HEK293T (cell line): ENCODE data around the gene RHOXF2.
"Not testable (repeated sequence)": the region's sequence is repeated elsewhere in the genome, so short reads cannot be mapped to it uniquely, and the experiment has no call there.

Source experiments
- CTCF ChIA-PET: fragments of 350-600 bp; formaldehyde crosslinking; extraction: SDS; loops from one replicate; lab custom pipeline; 2021; ENCODE audit warnings: antibody characterized with exemption, inconsistent platforms; lab: Yijun Ruan, JAX
- POLR2A ChIA-PET: fragments of 350-600 bp; formaldehyde crosslinking; extraction: SDS; loops from one replicate; lab custom pipeline; 2020; ENCODE audit warnings: antibody characterized with exemption, inconsistent platforms; lab: Yijun Ruan, JAX
- DNase-seq: peaks from one replicate; pipeline ENCODE4 v3.0.0; 2012; ENCODE audit warnings: mixed read lengths; ENCODE audit errors: extremely low spot score
- ARNT ChIP-seq: fragments of 450-650 bp; IDR thresholded peaks from 2 replicates; pipeline ENCODE4 v1.6.1; 2017; ENCODE audit warnings: mild to moderate bottlenecking
- BHLHE40 ChIP-seq: fragments of 450-650 bp; IDR thresholded peaks from 2 replicates; pipeline ENCODE4 v1.6.1; 2016; ENCODE audit warnings: mild to moderate bottlenecking, moderate library complexity, borderline replicate concordance
- CTBP1 ChIP-seq: fragments of 450-650 bp; IDR thresholded peaks from 2 replicates; pipeline ENCODE4 v1.6.1; 2016; ENCODE audit warnings: borderline replicate concordance
- ELF4 ChIP-seq: fragments of 450-650 bp; IDR thresholded peaks from 2 replicates; pipeline ENCODE4 v1.6.1; 2017; ENCODE audit warnings: antibody characterized with exemption
- FOXA1 ChIP-seq: fragments of 450-650 bp; IDR thresholded peaks from 2 replicates; pipeline ENCODE4 v1.6.1; 2016; ENCODE audit warnings: mild to moderate bottlenecking
- FOXK2 ChIP-seq: fragments of 450-650 bp; IDR thresholded peaks from 2 replicates; pipeline ENCODE4 v1.6.1; 2016; ENCODE audit warnings: mild to moderate bottlenecking
- FOXM1 ChIP-seq: fragments of 450-650 bp; IDR thresholded peaks from 2 replicates; pipeline ENCODE4 v1.6.1; 2017; ENCODE audit warnings: mild to moderate bottlenecking, borderline replicate concordance
- HDGF ChIP-seq: fragments of 450-650 bp; IDR thresholded peaks from 2 replicates; pipeline ENCODE4 v1.6.1; 2017; ENCODE audit warnings: antibody characterized with exemption, borderline replicate concordance
- L3MBTL2 ChIP-seq: fragments of 450-650 bp; conservative IDR thresholded peaks from 2 replicates; pipeline ENCODE4 v1.6.1; 2016; ENCODE audit warnings: mild to moderate bottlenecking
- LEF1 ChIP-seq: fragments of 450-650 bp; IDR thresholded peaks from 2 replicates; pipeline ENCODE4 v1.6.1; 2017; ENCODE audit warnings: mild to moderate bottlenecking, borderline replicate concordance
- NFRKB ChIP-seq: fragments of 450-650 bp; IDR thresholded peaks from 2 replicates; pipeline ENCODE4 v1.6.1; 2016; ENCODE audit warnings: mild to moderate bottlenecking, moderate library complexity
- PKNOX1 ChIP-seq: fragments of 450-650 bp; IDR thresholded peaks from 2 replicates; pipeline ENCODE4 v1.6.1; 2016
- SP1 ChIP-seq: fragments of 450-650 bp; IDR thresholded peaks from 2 replicates; pipeline ENCODE4 v1.6.1; 2017
- SUZ12 ChIP-seq: fragments of 450-650 bp; IDR thresholded peaks from 2 replicates; pipeline ENCODE4 v1.6.1; 2016; ENCODE audit warnings: mild to moderate bottlenecking
- TARDBP ChIP-seq: fragments of 450-650 bp; IDR thresholded peaks from 2 replicates; pipeline ENCODE4 v1.6.1; 2016
- ZNF384 ChIP-seq: fragments of 450-650 bp; IDR thresholded peaks from 2 replicates; pipeline ENCODE4 v1.6.1; 2016

Gene RHOXF2

GRCh38 chrX:120158313-120158712 lies at the start of gene RHOXF2:
Gene RHOXF2, plus strand, starts transcription at chrX:120158613. Its CDS starts 138 bp downstream, at chrX:120158751.
- POLR2A ChIA-PET, CTCF ChIA-PET, DNase-seq: not testable (repeated sequence)

GRCh38 chrX:120109378-120109777 lies 49.0 kb upstream of the RHOXF2 start:
- ChIA-PET CTCF (no interaction called here), POLR2A (no interaction called here)
- no peak for DNase-seq
- TF ChIP-seq CTBP1: no peak
- no peak for TF ChIP-seq FOXK2
- no peak for TF ChIP-seq ZNF384
- no peak for TF ChIP-seq NFRKB
- TF ChIP-seq PKNOX1: no peak
- no peak for TF ChIP-seq TARDBP
- no peak for TF ChIP-seq FOXA1
- no peak for TF ChIP-seq HDGF
- no peak for TF ChIP-seq FOXM1
- no peak for TF ChIP-seq LEF1
- no peak for TF ChIP-seq L3MBTL2
- no peak for TF ChIP-seq SP1
- TF ChIP-seq ELF4: no peak
- TF ChIP-seq BHLHE40: no peak
- no peak for TF ChIP-seq SUZ12
- TF ChIP-seq ARNT: no peak

GRCh38 chrX:120111611-120112010 lies 46.8 kb upstream of the RHOXF2 start:
- POLR2A ChIA-PET: no interaction called here
- CTCF ChIA-PET: no interaction called here
- DNase-seq: no peak
- TF ChIP-seq L3MBTL2 (no peak), HDGF (no peak), SP1 (no peak), SUZ12 (no peak), ZNF384 (no peak), PKNOX1 (no peak), FOXM1 (no peak), ARNT (no peak), LEF1 (no peak), TARDBP (no peak), FOXK2 (no peak), FOXA1 (no peak)

GRCh38 chrX:120115438-120115963 lies 42.9 kb upstream of the RHOXF2 start, which contains the start of gene RHOXF1:
Gene RHOXF1, minus strand, starts transcription at chrX:120115913. Its CDS starts 51 bp downstream, at chrX:120115862.
- TF ChIP-seq ELF4: no peak
- no peak for TF ChIP-seq NFRKB
- no peak for TF ChIP-seq FOXA1
- no peak for TF ChIP-seq SUZ12
- no peak for TF ChIP-seq CTBP1
- no peak for TF ChIP-seq SP1
- no peak for TF ChIP-seq TARDBP
- no peak for TF ChIP-seq ZNF384
- no peak for TF ChIP-seq L3MBTL2
- no peak for TF ChIP-seq HDGF
- TF ChIP-seq PKNOX1: no peak
- TF ChIP-seq BHLHE40: no peak
- no peak for TF ChIP-seq ARNT
- no peak for TF ChIP-seq FOXM1
- TF ChIP-seq FOXK2: no peak
- TF ChIP-seq LEF1: no peak
- no peak for DNase-seq
- CTCF ChIA-PET: no interaction called here
- POLR2A ChIA-PET: no interaction called here

GRCh38 chrX:120120223-120120622 lies 38.2 kb upstream of the RHOXF2 start:
- ChIA-PET CTCF (no interaction called here), POLR2A (no interaction called here)
- TF ChIP-seq NFRKB: no peak
- no peak for TF ChIP-seq ZNF384
- TF ChIP-seq ARNT: no peak
- TF ChIP-seq BHLHE40: no peak
- TF ChIP-seq LEF1: no peak
- TF ChIP-seq FOXA1: no peak
- DNase-seq: no peak

- TF ChIP-seq ELF4 (no peak), ARNT (no peak), L3MBTL2 (no peak), TARDBP (no peak), FOXA1 (no peak), ZNF384 (no peak), SP1 (no peak), PKNOX1 (no peak), FOXK2 (no peak), FOXM1 (no peak), BHLHE40 (no peak), LEF1 (no peak), NFRKB (no peak), SUZ12 (no peak), HDGF (no peak), CTBP1 (no peak)
- ChIA-PET CTCF (no interaction called here), POLR2A (no interaction called here)
- no peak for DNase-seq
Measured at GRCh38 chrX:120125444-120125843, 33.0 kb upstream of the RHOXF2 start.

GRCh38 chrX:120128306-120128846 lies 30.0 kb upstream of the RHOXF2 start:
- DNase-seq, CTCF ChIA-PET, POLR2A ChIA-PET: not testable (repeated sequence)
